ENCODE results near the gene PDE4B.
"Not testable (repeated sequence)": the region's sequence is repeated elsewhere in the genome, so short reads cannot be mapped to it uniquely, and the experiment has no call there.

PDE4B gene

DNA sequence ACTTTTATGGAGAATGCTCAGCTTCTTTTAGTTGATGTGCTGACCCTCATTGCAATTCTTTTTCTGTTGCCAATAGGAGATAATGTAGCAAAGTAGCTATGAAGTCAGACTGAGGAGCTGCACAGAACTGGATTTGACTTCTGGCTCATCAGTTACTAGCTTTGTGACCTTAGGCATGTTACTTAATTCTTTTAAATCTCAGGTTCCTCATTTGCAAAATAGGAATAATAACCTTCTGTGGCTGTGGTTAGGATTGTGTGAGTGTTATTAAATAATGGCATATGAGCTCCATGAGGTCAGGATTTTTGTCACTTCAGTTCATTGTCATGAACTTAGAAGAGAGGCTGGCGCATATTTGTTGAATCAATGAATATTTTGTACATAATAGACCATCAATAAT, 503.7 kb downstream of the PDE4B start:
- DNase-seq, result no peak

DNA sequence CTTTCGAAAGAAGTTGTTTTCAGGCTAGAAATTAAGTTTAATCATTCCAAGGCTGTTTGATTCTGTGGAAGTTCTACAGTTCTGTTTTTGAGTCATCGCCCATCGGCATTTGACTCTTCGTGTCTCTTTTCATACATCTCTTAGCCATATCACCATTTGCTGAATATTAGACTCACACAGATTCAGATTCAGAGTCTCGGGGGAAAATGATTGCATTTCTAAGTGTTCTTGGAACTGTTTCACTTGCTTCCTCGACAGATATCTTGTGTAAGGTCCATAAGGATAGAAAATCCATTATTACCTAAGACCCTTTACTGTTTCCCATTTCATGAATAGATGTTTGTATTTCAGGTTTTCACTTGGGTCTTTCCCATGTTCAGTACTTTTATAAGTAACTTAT, 504.3 kb downstream of the PDE4B start:
- DNase-seq, result no peak

DNA sequence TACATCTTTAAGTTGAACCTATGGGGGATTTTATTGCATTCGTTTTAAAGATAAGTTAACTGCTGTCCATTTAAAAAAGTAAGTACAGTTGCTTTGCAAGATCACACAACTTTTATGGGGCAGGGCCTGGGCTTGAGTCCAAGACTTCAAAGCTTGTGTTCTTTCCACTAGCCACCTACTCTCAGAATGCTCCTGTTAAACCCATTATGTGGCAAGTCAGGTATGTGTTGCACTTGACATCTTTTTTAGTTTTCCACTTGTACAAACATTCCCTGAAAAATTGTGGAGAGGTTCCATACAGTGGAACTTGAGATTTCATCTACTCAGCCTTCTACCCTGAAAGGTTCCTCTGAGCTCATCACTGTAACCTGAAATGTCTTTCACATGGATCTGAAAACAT, 505.8 kb downstream of the PDE4B start:
- no peak for DNase-seq

- DNase-seq, result no peak
These were observed 507.7 kb downstream of the PDE4B start for GRCh38 chr1:66300280-66300971.

DNA sequence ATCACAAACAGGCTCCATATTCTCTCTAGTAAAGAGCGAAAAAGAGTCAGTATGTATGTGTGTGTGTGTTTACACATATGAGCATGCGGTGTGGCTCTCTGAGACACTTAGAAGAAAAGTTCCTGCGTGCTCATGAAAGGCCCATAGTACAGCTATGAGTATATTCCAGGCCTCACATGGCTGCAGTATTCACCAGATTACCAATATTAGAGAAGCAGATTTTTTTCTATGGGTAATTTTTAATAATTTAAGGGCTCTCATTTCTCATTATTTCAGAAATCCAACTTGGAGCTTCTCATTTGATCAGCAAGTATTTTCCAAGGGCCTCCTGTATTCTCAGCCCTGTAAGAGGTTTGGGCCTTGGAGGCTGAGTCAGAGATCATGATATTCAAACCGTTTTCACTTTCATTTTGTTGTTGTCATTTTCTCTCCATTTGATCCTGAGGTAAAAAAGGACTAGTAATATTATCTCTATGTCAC, 508.3 kb downstream of the PDE4B start:
- DNase-seq, result no peak

- no peak for DNase-seq
These were observed 509.6 kb downstream of the PDE4B start for GRCh38 chr1:66302184-66302742.

- DNase-seq, result no peak
These were observed 510.1 kb downstream of the PDE4B start for GRCh38 chr1:66302815-66303214.

- no peak for DNase-seq
These were observed 511.0 kb downstream of the PDE4B start for GRCh38 chr1:66303646-66304045.

- DNase-seq, result no peak
These were observed 511.4 kb downstream of the PDE4B start for GRCh38 chr1:66304128-66304527.

- no peak for DNase-seq
These were observed 513.2 kb downstream of the PDE4B start for GRCh38 chr1:66305927-66306326.

- DNase-seq, result no peak
These were observed 516.5 kb downstream of the PDE4B start for GRCh38 chr1:66309006-66309741.

DNA sequence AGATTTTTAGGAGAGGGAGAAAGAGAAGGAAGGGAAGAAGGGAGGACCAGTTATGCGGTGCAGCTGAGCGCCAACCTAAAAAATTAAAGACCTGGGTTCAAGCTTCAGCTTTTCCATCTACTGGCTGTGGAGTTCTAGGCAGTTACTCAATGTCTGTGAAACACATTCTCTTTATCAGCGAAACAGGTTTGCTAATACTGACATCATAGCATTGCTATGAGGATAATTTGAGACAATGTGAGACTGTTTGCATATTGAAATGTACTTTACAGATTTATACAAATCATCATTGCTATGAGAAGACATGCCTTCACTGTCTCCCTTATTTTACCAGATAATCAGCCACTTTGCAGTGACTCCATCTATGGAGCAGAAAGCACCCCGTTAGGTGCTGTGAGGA, 518.4 kb downstream of the PDE4B start:
- no peak for DNase-seq

GRCh38 chr1:66311628-66312027, 518.9 kb downstream of the PDE4B start:
- no peak for DNase-seq

DNA sequence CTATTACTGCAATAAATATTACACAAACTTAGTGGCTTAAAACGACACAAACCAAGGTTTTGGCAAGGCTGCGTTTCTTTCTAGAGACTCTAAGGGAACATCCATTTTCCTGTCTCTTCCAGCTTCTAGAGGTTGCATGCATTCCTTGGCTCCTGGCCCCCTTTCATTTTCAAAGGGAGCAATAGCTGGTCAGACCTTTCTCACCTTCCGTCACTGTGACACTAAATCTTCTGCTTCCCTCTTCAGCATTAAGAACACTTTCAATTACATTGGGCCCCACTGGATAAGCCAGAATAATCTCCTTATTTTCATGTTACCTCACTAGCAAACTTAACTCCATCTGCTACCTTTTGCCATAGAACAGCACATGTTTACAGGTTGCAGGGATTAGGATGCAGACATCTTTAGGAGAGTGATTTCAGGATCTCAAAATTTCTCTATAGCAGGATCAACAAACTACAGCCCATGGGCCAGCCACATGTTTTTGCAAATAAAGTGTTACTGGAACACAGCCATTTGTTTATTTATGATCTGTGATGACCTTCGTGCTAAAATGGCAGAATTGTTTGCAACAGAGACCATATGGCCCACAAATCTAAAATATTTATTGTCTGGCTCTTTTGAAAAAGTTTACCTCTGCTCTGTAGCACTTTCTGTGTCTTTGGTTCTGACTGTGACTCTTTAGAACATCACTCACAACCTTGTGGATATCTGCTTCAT, 519.7 kb downstream of the PDE4B start:
- no peak for DNase-seq

- no peak for DNase-seq
These were observed 520.7 kb downstream of the PDE4B start for GRCh38 chr1:66313429-66313828.

- DNase-seq, result no peak
These were observed 523.0 kb downstream of the PDE4B start for GRCh38 chr1:66315671-66316070.

DNA sequence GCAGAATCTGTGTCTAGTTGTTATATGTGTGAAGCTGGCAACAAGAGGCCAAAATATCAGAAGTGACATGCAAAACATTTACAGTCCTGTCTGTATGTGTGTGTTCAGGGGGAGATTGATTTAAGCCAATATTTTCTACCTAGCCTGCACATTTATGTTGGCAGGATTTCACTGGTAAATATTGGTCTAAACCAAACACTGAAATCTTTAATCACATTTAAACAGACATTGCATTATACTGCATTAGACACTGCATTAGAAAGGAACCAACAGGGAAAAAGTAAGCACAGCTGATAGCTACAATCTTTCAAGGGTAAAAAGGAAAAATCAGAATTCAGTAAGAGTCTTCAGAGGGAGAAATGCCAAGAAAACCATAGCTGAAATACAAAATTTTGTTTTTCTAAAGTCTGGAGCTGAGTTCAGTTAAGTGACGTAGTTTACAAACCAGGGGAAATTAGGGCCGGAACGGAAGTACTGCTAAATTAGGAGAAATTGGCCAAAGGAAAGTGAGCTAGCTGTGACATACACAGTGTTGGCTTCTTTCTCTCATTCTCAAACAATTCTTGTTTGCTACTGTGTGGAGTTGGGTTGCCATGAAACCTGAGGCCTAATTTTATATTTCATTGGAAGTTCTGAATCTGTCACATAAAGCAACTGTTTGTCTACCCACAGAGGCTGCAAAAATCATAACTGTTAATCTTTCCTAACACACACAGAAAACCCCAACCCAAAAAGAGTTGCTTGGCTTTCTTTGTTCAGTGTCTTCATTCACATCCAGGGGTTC, 524.0 kb downstream of the PDE4B start:
- no peak for DNase-seq

DNA sequence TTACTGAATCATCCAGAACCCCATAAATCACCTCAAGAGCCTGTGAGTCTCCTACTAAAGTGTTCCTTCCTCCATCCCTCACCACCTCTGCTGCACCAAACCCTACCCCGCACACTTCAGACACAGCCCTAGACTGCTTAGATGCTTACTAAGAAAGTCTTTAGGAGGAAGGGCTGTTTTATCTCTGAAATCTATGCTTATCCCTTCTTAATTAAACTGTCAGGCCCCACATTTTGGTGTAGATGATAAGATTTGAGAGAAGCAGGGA, 524.5 kb downstream of the PDE4B start:
- DNase-seq, result no peak

DNA sequence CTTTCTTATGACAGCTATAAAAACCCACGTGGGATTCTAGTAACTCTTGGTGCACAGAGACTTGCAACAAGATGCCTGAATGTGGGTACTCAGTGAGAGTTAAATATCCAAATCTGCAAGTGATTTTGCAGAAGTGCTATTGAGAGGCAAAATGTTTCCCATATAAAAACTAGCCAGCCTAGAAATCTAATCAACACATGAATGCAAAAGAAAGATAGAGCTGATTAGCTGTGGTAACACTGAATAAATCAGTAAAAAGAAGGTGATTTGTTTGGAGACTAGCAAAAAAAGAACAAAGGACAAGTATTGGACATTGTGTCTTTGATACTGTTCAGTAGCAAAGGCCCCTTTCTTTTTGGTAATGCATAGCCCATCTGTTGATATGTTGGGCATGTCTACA, 527.5 kb downstream of the PDE4B start:
- no peak for DNase-seq

- DNase-seq, result not testable (repeated sequence)
These were observed 529.8 kb downstream of the PDE4B start for GRCh38 chr1:66322462-66322861.

- no peak for DNase-seq
These were observed 531.4 kb downstream of the PDE4B start for GRCh38 chr1:66323958-66324625.

DNA sequence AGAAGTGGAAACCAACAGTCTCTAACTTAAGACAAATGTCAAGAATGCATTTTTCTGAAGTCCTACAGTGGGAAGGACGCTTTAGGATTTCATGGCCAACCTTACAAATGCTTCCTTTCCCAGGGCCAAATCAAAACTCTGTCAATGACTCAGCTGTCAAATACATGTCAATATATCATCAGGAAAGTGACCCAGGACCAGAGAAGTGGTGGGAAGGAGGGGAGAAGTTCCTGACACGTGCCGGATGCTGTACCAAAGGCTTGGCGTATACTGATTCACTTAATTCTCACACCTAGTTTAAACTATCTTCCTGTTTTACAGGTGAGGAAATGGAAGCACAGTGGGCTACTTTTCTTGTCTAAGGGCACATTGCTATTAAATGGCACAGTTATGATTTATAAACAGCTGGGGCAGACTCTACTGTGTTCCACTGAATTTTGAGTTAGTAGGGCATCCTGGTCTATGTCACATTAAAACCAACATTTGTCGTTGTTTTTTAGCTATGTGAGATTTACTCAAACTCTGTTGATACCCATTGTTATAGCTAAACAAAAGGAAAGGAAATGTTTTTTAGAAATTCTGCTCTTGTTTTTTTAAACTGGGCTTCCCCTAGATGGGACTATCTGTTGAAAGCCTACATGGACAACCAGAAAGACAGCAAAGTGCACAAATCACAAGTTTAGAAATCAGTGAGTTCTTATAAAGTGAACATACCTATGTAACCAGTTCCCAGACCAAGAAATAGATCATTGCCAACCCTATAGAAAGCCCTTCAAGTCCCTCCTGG, 533.1 kb downstream of the PDE4B start:
- DNase-seq, result no peak

Data from stimulated activated CD4-positive, alpha-beta T cell treated with anti-CD3 and anti-CD28 coated beads, Interleukin-4, amount 100 ng/mL, for 1 hour (primary cell).